ENCODE measurements around the gene ST7L. TPM values are rescaled to one million over a fixed set of nuclear protein-coding genes. Genes with fewer than 3 reads are reported as not detected.

Gene ST7L
- total RNA-seq, 2 donors from 2014 or later: 18.0 to 18.2 TPM

DNA sequence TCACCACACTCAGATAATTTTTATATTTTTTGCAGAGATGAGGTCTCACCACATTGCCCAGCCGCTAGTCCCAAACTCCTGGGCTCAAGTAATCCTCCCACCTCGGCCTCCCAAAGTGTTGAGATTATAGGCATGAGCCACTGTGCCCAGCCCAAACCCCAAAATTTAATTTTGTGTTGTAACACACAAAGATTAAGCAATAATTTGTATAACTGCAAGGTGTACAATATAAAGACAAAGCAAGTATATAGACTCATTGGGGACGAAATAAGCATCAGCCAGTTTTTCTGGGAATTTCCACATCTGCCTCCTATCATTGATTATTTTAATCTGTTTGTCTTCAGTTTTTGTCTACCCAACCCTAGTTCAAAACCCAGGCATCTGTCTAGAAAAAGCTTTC, 42.7 kb downstream of the ST7L start:
- WGBS, 2 experiments (ENCODE audit: insufficient coverage in 1 of 2, insufficient read length in 1 of 2): 92 to 100% methylated on average over 2 to 3 of the region's 3 CpGs
- no peaks in the 10 kb centered on the region for H3K4me1 ChIP-seq (ENCODE audit: control insufficient read depth, insufficient read depth, low read length)
- no peaks in the 10 kb centered on the region for H3K27me3 ChIP-seq (ENCODE audit: control insufficient read depth, insufficient read depth, low read length, poor library complexity, severe bottlenecking)
- Mint-ChIP-seq H3K27ac (no peak overlapping the region), H3K9me3 (peaks cover 2% of the 10 kb centered on the region), H3K4me3 (no peak overlapping the region), H3K4me1 (no peaks in the 10 kb centered on the region), H3K27me3 (ENCODE audit: insufficient read depth) (no peaks in the 10 kb centered on the region), H3K36me3 (ENCODE audit: low read depth) (peaks cover 49% of the 10 kb centered on the region)
- no peak overlapping the region for H3K4me3 ChIP-seq (ENCODE audit: low read length)
- TF ChIP-seq, protein P1, sequence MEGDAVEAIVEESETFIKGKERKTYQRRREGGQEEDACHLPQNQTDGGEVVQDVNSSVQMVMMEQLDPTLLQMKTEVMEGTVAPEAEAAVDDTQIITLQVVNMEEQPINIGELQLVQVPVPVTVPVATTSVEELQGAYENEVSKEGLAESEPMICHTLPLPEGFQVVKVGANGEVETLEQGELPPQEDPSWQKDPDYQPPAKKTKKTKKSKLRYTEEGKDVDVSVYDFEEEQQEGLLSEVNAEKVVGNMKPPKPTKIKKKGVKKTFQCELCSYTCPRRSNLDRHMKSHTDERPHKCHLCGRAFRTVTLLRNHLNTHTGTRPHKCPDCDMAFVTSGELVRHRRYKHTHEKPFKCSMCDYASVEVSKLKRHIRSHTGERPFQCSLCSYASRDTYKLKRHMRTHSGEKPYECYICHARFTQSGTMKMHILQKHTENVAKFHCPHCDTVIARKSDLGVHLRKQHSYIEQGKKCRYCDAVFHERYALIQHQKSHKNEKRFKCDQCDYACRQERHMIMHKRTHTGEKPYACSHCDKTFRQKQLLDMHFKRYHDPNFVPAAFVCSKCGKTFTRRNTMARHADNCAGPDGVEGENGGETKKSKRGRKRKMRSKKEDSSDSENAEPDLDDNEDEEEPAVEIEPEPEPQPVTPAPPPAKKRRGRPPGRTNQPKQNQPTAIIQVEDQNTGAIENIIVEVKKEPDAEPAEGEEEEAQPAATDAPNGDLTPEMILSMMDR (conservative IDR thresholded peaks at IDR 0.05): no peak
- no peak overlapping the region for H3K9ac ChIP-seq (ENCODE audit: extremely low read depth, low read length, poor library complexity, severe bottlenecking)
- DNase-seq: no peak
- no peaks in the 10 kb centered on the region for H3K9me3 ChIP-seq (ENCODE audit: control insufficient read depth, low read length)
- H3K27ac ChIP-seq (ENCODE audit: low read depth, low read length): no peak overlapping the region
- peaks cover 49% of the 10 kb centered on the region for H3K36me3 ChIP-seq (ENCODE audit: control insufficient read depth, insufficient read depth, low read length)

DNA sequence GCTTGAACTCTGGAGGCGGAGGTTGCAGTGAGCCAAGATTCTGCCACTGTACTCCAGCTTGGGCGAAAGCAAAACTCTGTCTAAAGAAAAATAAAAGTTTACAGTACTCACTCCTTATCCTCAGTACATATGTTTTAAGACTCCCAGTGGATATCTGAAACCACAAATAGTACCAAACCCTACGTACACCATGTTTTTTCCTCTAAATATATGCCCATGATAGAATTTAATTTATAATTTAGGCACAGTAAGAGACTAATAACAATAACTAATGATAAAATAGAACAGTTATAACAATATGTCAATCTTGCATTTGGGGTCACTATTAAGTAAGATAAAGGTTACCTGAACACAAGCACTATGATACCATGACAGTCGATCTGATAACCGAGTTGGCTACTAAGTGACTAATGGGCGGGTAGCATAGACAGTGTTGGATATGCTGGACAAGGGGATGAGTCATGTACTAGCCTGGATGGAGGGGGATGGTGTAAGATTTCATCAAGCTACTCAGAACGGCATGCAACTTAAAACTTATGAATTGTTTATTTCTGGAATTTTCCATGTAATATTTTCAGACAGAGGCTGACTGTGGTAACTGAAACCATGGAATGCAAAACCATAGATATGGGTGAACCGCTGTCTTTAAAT, 43.7 kb downstream of the ST7L start:
- H3K4me1 Mint-ChIP-seq: no peaks in the 10 kb centered on the region
- TF ChIP-seq, protein P1 (conservative IDR thresholded peaks at IDR 0.05): no peak
- H3K27ac Mint-ChIP-seq: no peak overlapping the region

GRCh38 chr1:112565800-112566199, 53.1 kb downstream of the ST7L start:
- Histone ChIP-seq H3K36me3 (ENCODE audit: control insufficient read depth, insufficient read depth, low read length) (peaks cover 10% of the 10 kb centered on the region), H3K4me3 (ENCODE audit: low read length) (no peak overlapping the region), H3K9ac (ENCODE audit: extremely low read depth, low read length, poor library complexity, severe bottlenecking) (no peak overlapping the region), H3K9me3 (ENCODE audit: control insufficient read depth, low read length) (no peaks in the 10 kb centered on the region), H3K27ac (ENCODE audit: low read depth, low read length) (no peak overlapping the region), H3K4me1 (ENCODE audit: control insufficient read depth, insufficient read depth, low read length) (peaks cover 4% of the 10 kb centered on the region), H3K27me3 (ENCODE audit: control insufficient read depth, insufficient read depth, low read length, poor library complexity, severe bottlenecking) (no peaks in the 10 kb centered on the region)
- peaks cover 25% of the 10 kb centered on the region for H3K36me3 Mint-ChIP-seq (ENCODE audit: low read depth)
- no peaks in the 10 kb centered on the region for H3K4me1 Mint-ChIP-seq
- H3K27me3 Mint-ChIP-seq (ENCODE audit: insufficient read depth): no peaks in the 10 kb centered on the region
- no peak overlapping the region for H3K27ac Mint-ChIP-seq
- TF ChIP-seq, protein P1 (conservative IDR thresholded peaks at IDR 0.05): no peak
- no peaks in the 10 kb centered on the region for H3K9me3 Mint-ChIP-seq
- H3K4me3 Mint-ChIP-seq: no peak overlapping the region
- WGBS, 2 experiments (ENCODE audit: insufficient coverage in 1 of 2, insufficient read length in 1 of 2): 100% methylated on average over 1 of the region's 1 CpG
- no peak for DNase-seq

More for the DNA sequence above, 43.7 kb downstream of the ST7L start:
- H3K9me3 Mint-ChIP-seq: peaks cover 2% of the 10 kb centered on the region
- Histone ChIP-seq H3K9ac (ENCODE audit: extremely low read depth, low read length, poor library complexity, severe bottlenecking) (no peak overlapping the region), H3K36me3 (ENCODE audit: control insufficient read depth, insufficient read depth, low read length) (peaks cover 46% of the 10 kb centered on the region), H3K4me3 (ENCODE audit: low read length) (peak overlapping the region; percentile 10), H3K4me1 (ENCODE audit: control insufficient read depth, insufficient read depth, low read length) (no peaks in the 10 kb centered on the region), H3K27ac (ENCODE audit: low read depth, low read length) (no peak overlapping the region), H3K9me3 (ENCODE audit: control insufficient read depth, low read length) (no peaks in the 10 kb centered on the region), H3K27me3 (ENCODE audit: control insufficient read depth, insufficient read depth, low read length, poor library complexity, severe bottlenecking) (no peaks in the 10 kb centered on the region)
- WGBS, 2 experiments (ENCODE audit: insufficient coverage in 1 of 2, insufficient read length in 1 of 2): 95 to 99% methylated on average over 7 to 8 of the region's 8 CpGs
- no peak overlapping the region for H3K4me3 Mint-ChIP-seq
- H3K36me3 Mint-ChIP-seq (ENCODE audit: low read depth): peaks cover 46% of the 10 kb centered on the region
- no peak for DNase-seq
- no peaks in the 10 kb centered on the region for H3K27me3 Mint-ChIP-seq (ENCODE audit: insufficient read depth)
